ENCODE results near the gene PILRB. TPM values are rescaled to one million over a fixed set of nuclear protein-coding genes. Genes with fewer than 3 reads are reported as not detected.
"Not testable (repeated sequence)": the region's sequence is repeated elsewhere in the genome, so short reads cannot be mapped to it uniquely, and the experiment has no call there.

The PILRB gene
- total RNA-seq: 94.1 TPM

- DNase-seq (ENCODE audit: low spot score): no peak
These were observed at the start of gene PILRB for GRCh38 chr7:100358027-100358856. TSS of gene PILRB (plus strand) at chr7:100358117. CDS start at chr7:100358303, 186 bp downstream.

- not testable (repeated sequence) for DNase-seq (ENCODE audit: low spot score)
These were observed 39.6 kb upstream of the PILRB start for GRCh38 chr7:100318329-100318728.

GRCh38 chr7:100321648-100322047 lies 36.3 kb upstream of the PILRB start:
- not testable (repeated sequence) for DNase-seq (ENCODE audit: low spot score)

GRCh38 chr7:100324194-100324593 lies 33.7 kb upstream of the PILRB start:
- not testable (repeated sequence) for DNase-seq (ENCODE audit: low spot score)

- not testable (repeated sequence) for DNase-seq (ENCODE audit: low spot score)
These were observed 32.2 kb upstream of the PILRB start for GRCh38 chr7:100325671-100326070.

GRCh38 chr7:100326914-100327313 lies 31.0 kb upstream of the PILRB start:
- DNase-seq (ENCODE audit: low spot score): not testable (repeated sequence)

GRCh38 chr7:100335566-100336466 lies 22.1 kb upstream of the PILRB start:
- DNase-seq (ENCODE audit: low spot score): peak; percentile 92

- DNase-seq (ENCODE audit: low spot score): not testable (repeated sequence)
These were observed 19.7 kb upstream of the PILRB start for GRCh38 chr7:100338083-100338696.

- not testable (repeated sequence) for DNase-seq (ENCODE audit: low spot score)
These were observed 16.6 kb upstream of the PILRB start for GRCh38 chr7:100341286-100341685.

- no peak for DNase-seq (ENCODE audit: low spot score)
These were observed 15.2 kb upstream of the PILRB start for GRCh38 chr7:100342765-100343164.

GRCh38 chr7:100344124-100344559 lies 13.8 kb upstream of the PILRB start:
- not testable (repeated sequence) for DNase-seq (ENCODE audit: low spot score)

GRCh38 chr7:100344560-100345287 lies 13.2 kb upstream of the PILRB start:
- not testable (repeated sequence) for DNase-seq (ENCODE audit: low spot score)

GRCh38 chr7:100345288-100345672 lies 12.6 kb upstream of the PILRB start:
- DNase-seq (ENCODE audit: low spot score): peak; percentile 76

- DNase-seq (ENCODE audit: low spot score): no peak
These were observed 11.0 kb upstream of the PILRB start for GRCh38 chr7:100346921-100347320.

- no peak for DNase-seq (ENCODE audit: low spot score)
These were observed 9.1 kb upstream of the PILRB start for GRCh38 chr7:100348805-100349204.

- no peak for DNase-seq (ENCODE audit: low spot score)
These were observed 8.2 kb upstream of the PILRB start for GRCh38 chr7:100349757-100350156.

- DNase-seq (ENCODE audit: low spot score): no peak
These were observed 6.3 kb upstream of the PILRB start for GRCh38 chr7:100351657-100352058.

GRCh38 chr7:100352230-100352781 lies 5.6 kb upstream of the PILRB start:
- not testable (repeated sequence) for DNase-seq (ENCODE audit: low spot score)

GRCh38 chr7:100352984-100353684 lies 4.8 kb upstream of the PILRB start:
- no peak for DNase-seq (ENCODE audit: low spot score)

- DNase-seq (ENCODE audit: low spot score): no peak
These were observed 4.1 kb upstream of the PILRB start for GRCh38 chr7:100353685-100354330.

All from ureter (tissue), 1 donor.